Measurements from ENCODE around the gene EIF6.

- TF ChIP-seq POLR2A (IDR thresholded peaks at IDR 0.05) (no peak), CTCF (IDR thresholded peaks at IDR 0.05) (no peak), POLR2AphosphoS5 (IDR thresholded peaks at IDR 0.05; ENCODE audit: insufficient read depth in 1 of 2, low read depth in 1 of 2) (no peak)
These were observed 41.6 kb upstream of the EIF6 start for GRCh38 chr20:35326021-35326739.
